Activated T-helper 1 cell treated with anti-CD3 and anti-CD28 coated beads, Interleukin-12 subunit alpha, Interleukin-12 subunit beta, Interleukin-2, Interleukin-4 antibody, amounts not matched to agents 30 ng/mL and 10 ng/mL and 1 ng/mL, durations not matched to agents 14 hours and 24 hours and 36 hours (primary cell): ENCODE data around the gene ULK2. TPM values are rescaled to one million over a fixed set of nuclear protein-coding genes. Genes with fewer than 3 reads are reported as not detected.

Source experiments
- DNase-seq: peaks from one replicate; pipeline ENCODE4 v3.0.0; 2021; ENCODE audit warnings: low spot score
- H3K27ac Mint-ChIP-seq: one replicate; pipeline ENCODE4 v1.8.0; 2021; ENCODE audit warnings: mild to moderate bottlenecking, mixed read lengths
- H3K27me3 Mint-ChIP-seq: one replicate; pipeline ENCODE4 v1.8.0; 2022; ENCODE audit warnings: mild to moderate bottlenecking, moderate library complexity, mixed read lengths; ENCODE audit not compliant: insufficient read depth
- H3K36me3 Mint-ChIP-seq: one replicate; pipeline ENCODE4 v1.8.0; 2021; ENCODE audit warnings: low read depth, mixed read lengths
- H3K4me1 Mint-ChIP-seq: one replicate; pipeline ENCODE4 v1.8.0; 2021; ENCODE audit warnings: low read depth, mixed read lengths
- H3K4me3 Mint-ChIP-seq: one replicate; pipeline ENCODE4 v1.8.0; 2021; ENCODE audit warnings: mild to moderate bottlenecking, moderate library complexity, mixed read lengths
- H3K9me3 Mint-ChIP-seq: one replicate; pipeline ENCODE4 v1.8.0; 2021; ENCODE audit warnings: mixed read lengths
- intact Hi-C: fragments of 100-400 bp; cut with micrococcal nuclease; formaldehyde crosslinking; loops from one replicate; pipeline ENCODE4 v1.15.1; 2024
- total RNA-seq: library from RNA; stranded (reverse); gene quantifications from 2 replicates; pipeline ENCODE4 v1.2.3, GENCODE V29; 2022

ULK2 gene
- total RNA-seq, 1 donor from 2014 or later = 18.6 TPM

DNA sequence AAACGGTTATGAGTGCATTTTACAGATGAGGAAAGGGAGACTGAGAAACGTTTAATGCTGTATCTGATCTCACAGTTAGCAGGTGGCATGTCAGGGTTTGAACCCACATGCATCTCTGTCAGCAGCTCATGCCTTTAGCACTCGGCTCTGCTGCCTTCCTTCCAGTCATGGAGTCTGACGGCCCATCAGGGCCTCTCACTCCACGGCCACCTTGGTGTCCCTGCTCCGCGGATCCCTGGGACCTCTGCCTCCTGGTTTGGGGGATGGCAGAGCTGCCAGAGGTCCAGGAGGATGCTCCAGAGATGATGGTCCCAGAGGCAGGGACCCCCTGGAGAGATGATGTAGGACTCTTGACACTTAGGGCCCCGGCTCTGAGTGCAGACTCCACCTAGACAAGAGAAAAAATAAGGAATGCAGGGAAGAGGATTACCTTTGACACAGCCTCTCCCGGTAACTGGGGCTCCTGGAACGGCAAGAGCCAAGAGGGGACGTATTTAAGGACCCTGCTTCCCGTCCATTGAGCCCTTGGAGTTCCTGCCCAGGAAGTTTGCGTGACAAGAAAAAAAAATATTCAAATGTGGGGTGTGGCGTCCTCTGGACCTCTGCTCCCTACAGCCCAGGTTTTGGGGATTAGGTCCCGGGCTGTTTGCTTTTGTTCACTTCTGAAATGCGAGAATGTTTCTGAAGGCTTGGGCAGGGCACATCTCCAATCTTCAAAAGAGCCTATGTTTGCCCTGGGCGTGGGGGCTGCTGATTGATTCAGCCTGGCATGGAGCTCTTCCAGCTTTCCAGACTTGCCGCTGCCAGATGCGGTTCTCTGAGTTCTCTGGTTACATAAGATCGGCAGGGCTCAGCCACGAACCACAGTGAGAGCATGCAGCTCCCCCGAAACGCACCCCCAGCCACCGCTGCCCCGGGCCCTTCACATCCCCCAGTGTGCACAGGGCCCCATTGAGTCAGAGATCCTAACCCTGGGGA lies 119.6 kb downstream of the ULK2 start, which contains the start of gene ALDH3A1:
Gene ALDH3A1, minus strand, starts transcription at position 470 of the 978 bp plus-strand sequence. CDS start 3,169 bp downstream, outside the sequence.
- no peaks in the 10 kb centered on the region for H3K36me3 Mint-ChIP-seq
- H3K27ac Mint-ChIP-seq = no peak within 1 kb of the TSS
- H3K4me1 Mint-ChIP-seq = peaks cover 7% of the 10 kb centered on the region
- no peak for DNase-seq
- H3K4me3 Mint-ChIP-seq = no peak within 1 kb of the TSS
- H3K9me3 Mint-ChIP-seq = no peaks in the 10 kb centered on the region
- H3K27me3 Mint-ChIP-seq = peaks cover 13% of the 10 kb centered on the region
- intact Hi-C loops = loop anchor here (2.0 kb wide), 1 partner anchor 15 kb away; no protein-coding TSS in a partner anchor

GRCh38 chr17:19747159-19747719 lies 120.5 kb downstream of the ULK2 start:
- intact Hi-C loops = no loop called here
- peaks cover 7% of the 10 kb centered on the region for H3K4me1 Mint-ChIP-seq
- no peaks in the 10 kb centered on the region for H3K9me3 Mint-ChIP-seq
- H3K36me3 Mint-ChIP-seq = no peaks in the 10 kb centered on the region
- H3K4me3 Mint-ChIP-seq = no peak overlapping the region
- DNase-seq = no peak
- H3K27me3 Mint-ChIP-seq = peaks cover 13% of the 10 kb centered on the region
- H3K27ac Mint-ChIP-seq = no peak overlapping the region

GRCh38 chr17:19746517-19746916 lies 121.2 kb downstream of the ULK2 start:
- H3K9me3 Mint-ChIP-seq = no peaks in the 10 kb centered on the region
- H3K27ac Mint-ChIP-seq = no peak overlapping the region
- H3K4me1 Mint-ChIP-seq = peaks cover 7% of the 10 kb centered on the region
- DNase-seq = no peak
- intact Hi-C loops = no loop called here
- peaks cover 13% of the 10 kb centered on the region for H3K27me3 Mint-ChIP-seq
- H3K4me3 Mint-ChIP-seq = no peak overlapping the region
- H3K36me3 Mint-ChIP-seq = no peaks in the 10 kb centered on the region

DNA sequence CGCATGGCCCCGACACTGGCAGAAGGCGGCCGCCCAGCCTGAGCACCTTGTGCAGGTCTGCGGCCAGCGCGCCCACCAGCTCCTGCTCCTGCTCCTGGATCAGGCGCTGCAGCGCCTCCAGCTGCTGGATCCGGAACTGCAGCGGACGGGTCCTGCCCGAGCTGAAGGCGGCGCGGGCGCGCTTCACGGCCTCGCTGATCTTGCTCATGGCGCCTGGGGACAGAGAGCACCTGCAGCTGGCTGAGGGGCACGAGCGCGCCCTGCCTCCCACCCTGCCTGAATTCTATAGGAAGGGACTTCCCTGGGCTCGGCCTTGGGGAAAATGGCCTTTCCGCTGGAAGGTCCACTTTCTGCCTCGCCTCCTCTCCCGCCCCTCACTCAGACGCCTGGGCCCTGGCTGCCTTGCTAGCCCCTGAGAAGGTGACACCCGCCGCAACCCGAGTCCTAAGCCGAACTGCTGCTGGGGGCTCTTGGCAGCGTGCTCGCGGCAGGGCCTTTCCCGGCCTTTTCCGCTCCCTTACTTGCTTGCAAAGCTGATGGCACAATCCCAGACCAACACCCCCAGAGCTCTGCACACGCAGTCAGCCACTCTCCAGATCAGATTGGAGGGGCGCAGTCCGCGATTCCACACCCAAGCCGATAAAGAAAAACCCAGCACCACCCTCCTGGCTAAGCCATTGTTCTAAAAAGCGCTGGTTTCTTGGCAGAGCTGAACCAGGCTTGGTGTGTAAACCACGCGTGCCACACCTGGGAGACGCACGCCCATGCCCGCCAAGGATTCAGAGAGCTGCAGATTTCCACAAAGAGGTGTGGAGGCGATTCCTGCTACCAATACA lies 122.6 kb downstream of the ULK2 start:
- peak; percentile 73 for DNase-seq
- Mint-ChIP-seq H3K9me3 (no peaks in the 10 kb centered on the region), H3K27me3 (peaks cover 11% of the 10 kb centered on the region), H3K4me1 (no peaks in the 10 kb centered on the region), H3K36me3 (no peaks in the 10 kb centered on the region), H3K27ac (no peak overlapping the region), H3K4me3 (no peak overlapping the region)
- intact Hi-C loops = no loop called here

- no peak for DNase-seq
- Mint-ChIP-seq H3K27ac (no peak overlapping the region), H3K27me3 (peaks cover 11% of the 10 kb centered on the region), H3K36me3 (no peaks in the 10 kb centered on the region), H3K4me3 (peak overlapping the region; percentile 68), H3K9me3 (no peaks in the 10 kb centered on the region), H3K4me1 (no peaks in the 10 kb centered on the region)
- intact Hi-C loops = no loop called here
Observed at GRCh38 chr17:19744492-19744891, 123.2 kb downstream of the ULK2 start.

DNA sequence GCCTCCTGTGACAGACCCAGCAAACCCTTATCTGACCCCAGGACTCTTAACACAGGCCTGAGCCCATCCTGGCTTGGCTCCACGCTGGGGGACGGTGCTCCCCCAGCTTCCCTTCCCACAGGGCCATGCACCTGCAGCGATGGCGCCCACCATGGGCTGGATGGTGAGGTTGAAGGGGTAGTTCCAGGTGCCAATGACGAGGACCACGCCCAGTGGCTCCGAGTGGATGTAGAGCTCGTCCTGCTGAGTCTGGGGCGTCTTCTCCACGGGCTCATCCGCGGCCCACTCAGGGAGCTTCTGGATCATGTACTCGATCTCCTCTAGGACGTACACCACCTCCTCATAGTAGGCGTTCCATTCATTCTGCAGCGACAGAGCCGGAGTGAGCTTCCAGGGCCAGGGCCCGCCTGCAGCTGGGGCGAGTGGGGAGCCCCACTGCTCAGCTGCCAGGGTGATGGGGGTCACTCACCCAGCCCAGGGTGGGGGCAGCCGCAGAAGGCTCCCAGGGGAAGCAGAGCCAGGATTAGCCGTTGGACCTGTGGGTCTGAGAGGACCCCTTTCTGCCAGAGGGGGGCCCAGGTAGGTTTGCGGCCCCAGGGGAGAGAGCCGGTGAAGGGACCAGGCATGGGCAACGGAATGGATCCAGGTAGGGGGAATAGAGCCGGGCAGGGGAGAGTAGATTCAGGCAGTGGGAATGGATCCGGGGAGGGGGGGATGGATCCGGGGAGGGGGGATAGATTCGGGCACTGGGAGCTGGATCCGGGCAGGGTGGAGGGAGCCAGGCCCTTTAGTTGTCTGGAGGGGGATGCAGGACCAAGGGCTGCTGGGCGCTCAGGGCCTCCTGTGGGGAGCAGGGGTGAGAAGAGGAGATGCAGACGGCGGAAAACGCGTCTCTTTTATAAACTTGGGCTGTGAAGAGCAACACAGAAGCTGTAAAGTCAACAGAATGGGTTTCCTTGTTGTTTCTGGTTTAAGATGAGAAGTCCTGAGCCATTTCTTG lies 124.3 kb downstream of the ULK2 start:
- H3K9me3 Mint-ChIP-seq = no peaks in the 10 kb centered on the region
- H3K27ac Mint-ChIP-seq = no peak overlapping the region
- intact Hi-C loops = no loop called here
- H3K36me3 Mint-ChIP-seq = no peaks in the 10 kb centered on the region
- DNase-seq = no peak
- peaks cover 11% of the 10 kb centered on the region for H3K27me3 Mint-ChIP-seq
- peak overlapping the region; percentile 39 for H3K4me3 Mint-ChIP-seq
- H3K4me1 Mint-ChIP-seq = no peaks in the 10 kb centered on the region

DNA sequence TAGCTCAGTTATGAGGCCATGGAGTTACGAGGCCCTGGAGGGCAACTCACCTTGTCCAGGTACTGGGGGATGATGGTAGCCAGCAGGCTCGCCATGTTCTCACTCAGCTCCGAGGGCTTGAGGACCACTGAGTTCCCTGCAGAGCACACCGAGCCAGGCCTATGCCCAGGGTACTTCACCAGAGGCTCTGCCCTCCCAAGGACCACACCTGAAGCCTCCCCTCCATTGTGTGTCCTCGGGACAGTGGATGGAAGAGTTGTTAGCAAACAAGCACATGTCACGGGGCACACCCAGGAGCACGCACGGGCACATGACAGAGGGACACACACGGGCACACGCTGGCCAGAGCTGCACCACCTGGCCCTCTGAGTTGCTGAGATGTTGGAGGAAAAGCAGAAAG lies 125.2 kb downstream of the ULK2 start:
- intact Hi-C loops = no loop called here
- DNase-seq = no peak
- peaks cover 11% of the 10 kb centered on the region for H3K27me3 Mint-ChIP-seq
- no peaks in the 10 kb centered on the region for H3K9me3 Mint-ChIP-seq
- no peaks in the 10 kb centered on the region for H3K4me1 Mint-ChIP-seq
- no peak overlapping the region for H3K27ac Mint-ChIP-seq
- H3K36me3 Mint-ChIP-seq = no peaks in the 10 kb centered on the region
- H3K4me3 Mint-ChIP-seq = no peak overlapping the region

DNA sequence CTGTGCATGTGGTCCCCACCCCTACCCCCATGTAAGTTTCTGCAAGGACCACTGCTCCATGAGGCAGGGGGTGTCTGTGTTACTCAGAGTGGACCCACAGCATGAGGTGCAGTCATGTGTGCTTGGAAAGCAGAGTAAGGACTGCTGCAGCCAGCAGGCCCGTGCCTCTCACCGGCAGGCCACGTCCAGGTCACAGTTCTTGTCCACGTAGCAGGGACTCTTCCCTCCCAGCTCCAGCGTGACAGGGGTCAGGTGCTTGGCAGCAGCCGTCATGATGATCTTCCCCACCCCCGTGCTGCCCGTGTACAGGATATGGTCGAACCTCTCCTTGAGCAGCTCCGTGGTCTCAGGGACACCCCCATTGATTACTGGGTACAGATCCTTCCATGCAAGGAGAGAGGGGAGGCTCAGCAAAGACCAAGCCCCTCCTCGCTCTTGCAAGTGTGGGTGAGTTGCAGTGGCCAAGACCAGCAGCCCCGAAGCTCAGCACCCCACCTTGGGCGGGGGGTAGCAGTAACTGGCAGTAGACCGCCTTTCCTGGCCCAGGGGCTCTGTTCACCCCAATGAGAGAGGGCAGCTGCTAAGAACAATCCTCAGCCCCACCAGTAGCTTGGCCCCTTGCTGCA lies 125.8 kb downstream of the ULK2 start:
- H3K27ac Mint-ChIP-seq = no peak overlapping the region
- no peaks in the 10 kb centered on the region for H3K36me3 Mint-ChIP-seq
- no peaks in the 10 kb centered on the region for H3K4me1 Mint-ChIP-seq
- no peak for DNase-seq
- H3K9me3 Mint-ChIP-seq = no peaks in the 10 kb centered on the region
- no peak overlapping the region for H3K4me3 Mint-ChIP-seq
- peaks cover 11% of the 10 kb centered on the region for H3K27me3 Mint-ChIP-seq
- intact Hi-C loops = no loop called here

GRCh38 chr17:19740933-19741332 lies 126.8 kb downstream of the ULK2 start:
- Mint-ChIP-seq H3K27me3 (peaks cover 6% of the 10 kb centered on the region), H3K36me3 (no peaks in the 10 kb centered on the region), H3K4me3 (no peak overlapping the region), H3K4me1 (no peaks in the 10 kb centered on the region), H3K27ac (no peak overlapping the region), H3K9me3 (no peaks in the 10 kb centered on the region)
- no peak for DNase-seq
- intact Hi-C loops = no loop called here

DNA sequence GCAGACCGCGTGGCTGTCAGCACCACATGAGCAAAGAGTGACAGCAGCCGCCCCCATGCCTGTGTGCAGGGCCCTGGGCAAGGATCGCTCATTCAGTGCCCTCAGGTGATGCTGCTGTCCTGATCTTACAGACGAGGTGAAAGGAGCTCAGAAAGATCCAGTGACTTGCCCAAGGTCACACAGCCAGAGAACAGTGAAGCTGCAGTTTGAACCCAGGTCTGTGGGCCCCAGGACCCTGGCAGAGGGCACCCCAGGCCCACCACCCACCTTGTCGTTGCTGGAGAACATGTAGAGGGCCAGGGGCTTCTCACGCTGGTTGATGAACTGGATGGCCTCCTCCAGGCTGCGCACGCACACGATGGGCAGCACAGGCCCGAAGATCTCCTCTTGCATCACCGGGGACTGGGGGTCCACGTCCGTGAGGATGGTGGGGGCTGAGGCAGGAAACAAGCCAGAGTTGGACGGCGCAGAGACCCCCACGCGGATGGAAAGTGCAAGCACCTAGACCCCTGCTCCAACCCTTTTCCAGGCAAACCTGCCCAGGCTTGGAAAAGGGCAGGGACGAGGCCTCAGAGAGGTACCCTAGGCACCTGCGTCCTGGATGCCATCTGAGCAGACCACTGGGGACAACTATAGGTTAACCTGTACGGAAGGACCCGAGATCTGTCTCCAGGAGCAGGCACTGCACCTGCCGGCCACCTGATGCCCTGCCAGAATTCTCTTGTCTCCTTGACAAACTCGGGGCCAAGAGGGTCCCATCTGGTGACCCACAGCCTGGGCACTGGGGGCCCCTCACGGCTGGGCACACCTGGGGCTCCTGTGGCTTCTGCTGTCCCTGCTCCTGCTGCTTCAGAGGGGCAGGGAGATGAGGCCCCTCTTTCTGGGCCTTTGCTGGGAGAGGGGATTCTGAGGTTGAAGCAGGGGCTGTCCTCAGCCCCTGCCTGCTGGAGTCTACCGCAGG lies 128.2 kb downstream of the ULK2 start:
- intact Hi-C loops = no loop called here
- H3K4me1 Mint-ChIP-seq = no peaks in the 10 kb centered on the region
- H3K27me3 Mint-ChIP-seq = peaks cover 1% of the 10 kb centered on the region
- H3K4me3 Mint-ChIP-seq = no peak overlapping the region
- no peak for DNase-seq
- H3K27ac Mint-ChIP-seq = no peak overlapping the region
- no peaks in the 10 kb centered on the region for H3K36me3 Mint-ChIP-seq
- no peaks in the 10 kb centered on the region for H3K9me3 Mint-ChIP-seq

DNA sequence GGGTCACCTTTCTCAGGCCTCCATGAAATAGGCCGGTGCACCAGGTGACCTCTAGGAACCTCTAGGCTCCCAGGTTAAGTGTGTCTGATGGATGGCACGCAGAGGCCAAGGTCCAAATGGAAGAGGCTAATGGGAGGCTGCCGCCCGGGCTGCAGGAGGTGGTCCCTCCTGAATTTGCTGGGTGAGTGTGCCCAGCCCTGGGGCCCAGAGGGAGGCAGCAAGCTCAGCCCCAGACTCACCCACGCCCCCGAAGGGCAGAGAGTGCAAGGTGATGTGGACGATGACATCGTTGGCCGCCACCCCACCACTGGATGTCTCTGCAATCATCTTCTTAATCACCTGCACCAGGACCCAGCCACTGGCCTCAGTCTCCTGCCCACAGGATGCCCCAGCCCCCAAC lies 129.0 kb downstream of the ULK2 start:
- H3K4me3 Mint-ChIP-seq = no peak overlapping the region

More for the DNA sequence above, 129.0 kb downstream of the ULK2 start:
- Mint-ChIP-seq H3K4me1 (no peaks in the 10 kb centered on the region), H3K27ac (no peak overlapping the region), H3K27me3 (no peaks in the 10 kb centered on the region), H3K36me3 (no peaks in the 10 kb centered on the region), H3K9me3 (no peaks in the 10 kb centered on the region)
- intact Hi-C loops = no loop called here
- no peak for DNase-seq
